Ovary (tissue), 3 donors: Measurements from ENCODE around the gene ZBBX.

Source experiments
- EP300 ChIP-seq: sonication (generic); formaldehyde crosslinking; IDR thresholded peaks from one replicate; pipeline ENCODE4 v1.6.1; 2017; ENCODE audit warnings: antibody characterized with exemption
- POLR2A ChIP-seq: fragments of 450-650 bp; IDR thresholded peaks from one replicate; pipeline ENCODE4 v1.6.1; 2017; ENCODE audit warnings: antibody characterized with exemption, mild to moderate bottlenecking, moderate library complexity
- TF ChIP-seq, protein P1 (sequence below), 3 donors: fragments of 450-650 bp in 2 of 3; fragments of 200-600 bp in 1 of 3; IDR thresholded peaks; one replicate each; pipeline versions ENCODE4 v1.5.1 to v1.8.0; 2016 to 2022; ENCODE audit warnings: antibody characterized with exemption in 3 of 3, mild to moderate bottlenecking in 1 of 3
- donor health status: DM: no; HTN: no; CAD: no.

DNA sequence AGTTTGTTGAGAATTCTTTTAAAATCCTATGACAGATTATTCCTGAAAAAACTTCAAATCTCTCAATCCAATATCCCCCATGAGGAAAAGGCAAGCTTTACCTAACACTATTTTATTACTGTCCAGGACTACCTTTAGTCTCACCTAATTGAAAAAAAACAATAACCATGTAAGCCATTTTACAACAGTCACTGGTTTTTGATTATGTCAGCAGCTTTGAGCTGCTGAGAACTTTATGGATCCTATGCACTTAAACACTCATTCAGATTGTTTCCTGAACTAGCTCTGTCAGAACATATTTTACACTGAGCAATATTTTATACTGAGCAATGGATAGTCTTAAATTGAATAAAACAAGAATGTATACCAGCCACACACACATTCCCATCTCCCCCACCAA is 79.9 kb downstream of the ZBBX start:
- no peak for TF ChIP-seq EP300
- TF ChIP-seq, protein P1, sequence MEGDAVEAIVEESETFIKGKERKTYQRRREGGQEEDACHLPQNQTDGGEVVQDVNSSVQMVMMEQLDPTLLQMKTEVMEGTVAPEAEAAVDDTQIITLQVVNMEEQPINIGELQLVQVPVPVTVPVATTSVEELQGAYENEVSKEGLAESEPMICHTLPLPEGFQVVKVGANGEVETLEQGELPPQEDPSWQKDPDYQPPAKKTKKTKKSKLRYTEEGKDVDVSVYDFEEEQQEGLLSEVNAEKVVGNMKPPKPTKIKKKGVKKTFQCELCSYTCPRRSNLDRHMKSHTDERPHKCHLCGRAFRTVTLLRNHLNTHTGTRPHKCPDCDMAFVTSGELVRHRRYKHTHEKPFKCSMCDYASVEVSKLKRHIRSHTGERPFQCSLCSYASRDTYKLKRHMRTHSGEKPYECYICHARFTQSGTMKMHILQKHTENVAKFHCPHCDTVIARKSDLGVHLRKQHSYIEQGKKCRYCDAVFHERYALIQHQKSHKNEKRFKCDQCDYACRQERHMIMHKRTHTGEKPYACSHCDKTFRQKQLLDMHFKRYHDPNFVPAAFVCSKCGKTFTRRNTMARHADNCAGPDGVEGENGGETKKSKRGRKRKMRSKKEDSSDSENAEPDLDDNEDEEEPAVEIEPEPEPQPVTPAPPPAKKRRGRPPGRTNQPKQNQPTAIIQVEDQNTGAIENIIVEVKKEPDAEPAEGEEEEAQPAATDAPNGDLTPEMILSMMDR (IDR thresholded peaks at IDR 0.05): no peak
- no peak for TF ChIP-seq POLR2A
